Measurements from ENCODE around the gene YWHAB. TPM values are rescaled to one million over a fixed set of nuclear protein-coding genes. Genes with fewer than 3 reads are reported as not detected.
"Not testable (repeated sequence)": the region's sequence is repeated elsewhere in the genome, so short reads cannot be mapped to it uniquely, and the experiment has no call there.

YWHAB gene
- polyA plus RNA-seq, 4 donors: 216 to 245 (median 236) TPM

DNA sequence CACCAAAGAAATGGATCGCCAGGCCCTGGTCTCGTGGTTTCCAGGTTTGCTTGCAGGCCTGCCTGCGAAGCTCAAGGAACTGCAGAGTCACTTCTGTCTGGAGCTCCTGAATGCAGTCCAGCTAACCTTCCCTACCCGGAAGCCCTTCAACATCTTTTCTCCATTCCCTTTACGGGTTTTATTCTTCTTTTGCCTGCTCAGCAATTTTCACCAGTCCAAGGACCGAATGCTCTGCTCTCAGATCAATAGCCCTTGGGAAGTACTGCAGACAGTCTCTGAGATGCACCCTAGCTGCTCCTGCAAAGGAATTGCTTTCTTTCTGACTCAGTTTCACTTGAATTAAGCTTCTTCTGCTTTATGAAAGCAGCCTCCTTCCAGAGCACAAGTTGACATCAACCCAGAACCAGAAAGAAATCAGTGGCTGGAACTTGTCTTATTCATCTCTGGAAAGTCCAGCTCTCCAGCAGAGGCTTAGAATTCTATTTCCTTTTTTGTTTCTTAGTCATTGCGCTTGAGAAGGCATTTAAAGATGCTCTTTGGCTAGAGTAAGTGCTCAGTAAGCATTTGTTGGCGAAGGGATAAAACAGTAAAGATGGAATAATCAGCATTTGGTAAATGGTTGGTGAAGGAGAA lies 18.7 kb upstream of the YWHAB start:
- no peak for DNase-seq (ENCODE audit: low read depth in 4 of 4, low spot score in 3 of 4)

DNA sequence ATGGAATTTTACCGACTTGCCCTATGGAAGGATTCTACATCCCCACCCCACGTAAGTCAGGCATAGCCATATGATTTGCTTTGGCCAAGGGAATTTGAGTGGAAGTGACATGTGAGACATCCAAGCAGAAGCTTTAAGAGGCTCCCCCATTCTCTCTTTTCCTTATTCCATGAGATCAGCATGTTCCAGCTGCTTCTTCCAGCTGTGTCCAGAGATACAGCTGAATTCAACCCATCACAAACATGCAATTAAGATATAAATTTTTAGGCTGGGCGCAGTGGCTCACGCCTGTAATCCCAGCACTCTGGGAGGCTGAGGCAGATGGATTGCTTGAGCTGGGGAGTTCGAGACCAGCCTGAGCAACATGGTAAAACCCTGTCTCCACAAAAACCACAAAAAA lies 16.0 kb upstream of the YWHAB start:
- DNase-seq (ENCODE audit: low read depth in 4 of 4, low spot score in 3 of 4): no peak

- not testable (repeated sequence) for DNase-seq (ENCODE audit: low read depth in 4 of 4, low spot score in 3 of 4)
Measured at GRCh38 chr20:44882360-44882759, 3.1 kb upstream of the YWHAB start.

DNA sequence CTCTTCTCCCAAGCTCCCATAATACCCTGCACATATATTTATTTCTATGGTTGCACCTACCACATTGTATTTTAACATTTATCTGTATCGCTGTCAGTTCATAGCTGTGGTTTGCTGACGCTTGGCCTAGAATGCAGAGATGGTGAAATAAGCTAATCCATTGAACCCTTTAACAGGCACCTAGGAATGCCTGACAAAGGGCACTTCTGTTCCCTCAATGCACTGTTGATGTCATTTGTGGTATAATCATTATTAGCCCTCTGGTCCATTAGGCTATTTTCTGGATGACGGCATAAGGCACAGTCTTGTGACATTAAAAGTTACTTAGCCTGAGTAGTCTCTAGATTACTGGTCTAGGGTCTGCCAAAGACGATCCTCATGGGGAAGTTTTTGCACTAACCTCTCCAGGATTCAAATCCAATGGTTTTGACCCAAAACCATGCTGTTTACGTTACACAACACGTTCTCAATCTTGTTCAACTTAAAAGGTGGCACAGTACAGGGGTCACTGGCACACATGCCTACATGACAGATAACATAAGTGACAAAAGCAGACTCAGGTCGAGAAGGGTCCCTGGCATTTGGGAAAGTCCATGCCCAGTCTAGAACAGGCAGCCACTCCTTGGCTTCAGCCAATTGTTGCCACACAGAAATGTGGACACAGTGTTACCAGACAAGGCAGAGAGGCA lies 2.1 kb upstream of the YWHAB start:
- no peak for DNase-seq (ENCODE audit: low read depth in 4 of 4, low spot score in 3 of 4)

DNA sequence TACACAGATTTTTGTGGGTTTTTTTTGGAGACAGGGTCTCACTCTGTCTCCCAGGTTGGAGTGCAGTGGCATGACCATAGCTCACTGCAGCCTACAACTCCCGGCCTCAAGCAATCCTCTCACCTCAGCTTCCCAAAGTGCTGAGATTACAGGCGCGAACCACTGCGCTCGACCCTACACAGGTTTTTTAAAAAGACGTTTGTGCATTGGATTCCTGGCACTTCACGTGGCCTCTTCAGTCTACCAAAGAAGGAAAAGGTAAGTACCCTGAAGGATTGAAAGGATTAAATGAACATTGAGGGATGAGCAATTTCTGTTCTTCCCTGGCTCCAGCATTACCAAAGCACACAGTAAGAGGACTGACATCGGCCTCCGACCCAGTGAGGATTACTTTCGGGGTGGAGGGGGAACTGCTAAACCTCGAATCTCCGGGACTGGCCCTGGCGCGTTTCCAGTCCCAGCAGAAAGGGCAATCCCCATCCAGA lies 556 bp upstream of the YWHAB start:
- no peak for DNase-seq (ENCODE audit: low read depth in 4 of 4, low spot score in 3 of 4)

- DNase-seq (ENCODE audit: low read depth in 4 of 4, low spot score in 3 of 4): no peak
Measured at GRCh38 chr20:44886266-44886651, 754 bp downstream of the YWHAB start.

GRCh38 chr20:44886828-44887227 lies 1.3 kb downstream of the YWHAB start:
- DNase-seq (ENCODE audit: low read depth in 4 of 4, low spot score in 3 of 4): no peak

DNA sequence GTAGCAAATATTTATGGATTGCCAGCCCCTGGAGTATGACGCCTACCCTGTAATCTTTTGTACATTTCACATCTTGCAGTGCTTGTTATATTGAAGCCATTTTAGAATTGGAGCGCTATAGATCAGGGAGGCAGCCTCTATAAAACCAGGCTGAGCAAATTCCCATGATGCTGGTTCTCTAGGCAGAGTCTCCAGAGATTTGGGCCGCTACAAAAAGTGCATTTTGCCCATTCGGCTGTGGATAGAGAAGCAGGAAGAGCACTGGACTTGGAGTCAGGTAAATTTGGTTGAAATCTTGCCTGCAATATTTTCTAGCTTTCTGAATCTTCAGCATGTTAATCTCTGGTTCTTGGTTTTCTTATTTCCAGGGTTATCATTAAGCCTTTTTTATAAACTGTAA lies 2.0 kb downstream of the YWHAB start:
- no peak for DNase-seq (ENCODE audit: low read depth in 4 of 4, low spot score in 3 of 4)

- DNase-seq (ENCODE audit: low read depth in 4 of 4, low spot score in 3 of 4): no peak
Measured at GRCh38 chr20:44888226-44889103, 3.0 kb downstream of the YWHAB start.

DNA sequence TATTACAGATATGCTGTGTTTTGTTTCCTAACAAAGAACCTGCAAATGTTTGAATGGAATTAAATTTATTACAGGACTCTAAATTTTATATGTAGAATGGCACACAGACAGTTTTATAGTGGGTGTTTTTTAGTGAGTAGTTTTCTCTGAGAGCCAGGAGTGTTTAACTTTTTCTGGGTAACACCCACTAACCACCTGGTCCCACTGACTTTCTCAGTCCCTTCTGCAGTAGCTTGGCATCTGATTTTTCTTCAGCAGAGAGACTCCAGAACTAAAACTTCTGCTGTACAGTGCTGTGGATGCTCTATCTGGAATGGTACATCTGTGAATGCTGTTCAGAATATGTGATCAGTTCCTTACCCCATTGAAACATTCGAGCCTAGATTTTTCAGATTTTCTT lies 6.3 kb downstream of the YWHAB start:
- DNase-seq (ENCODE audit: low read depth in 4 of 4, low spot score in 3 of 4): no peak

GRCh38 chr20:44894959-44895358 lies 9.5 kb downstream of the YWHAB start:
- DNase-seq (ENCODE audit: low read depth in 4 of 4, low spot score in 3 of 4): no peak

GRCh38 chr20:44896583-44896982 lies 11.1 kb downstream of the YWHAB start:
- no peak for DNase-seq (ENCODE audit: low read depth in 4 of 4, low spot score in 3 of 4)

GRCh38 chr20:44897133-44897532 lies 11.6 kb downstream of the YWHAB start:
- no peak for DNase-seq (ENCODE audit: low read depth in 4 of 4, low spot score in 3 of 4)

GRCh38 chr20:44900231-44900854 lies 14.8 kb downstream of the YWHAB start:
- no peak for DNase-seq (ENCODE audit: low read depth in 4 of 4, low spot score in 3 of 4)

GRCh38 chr20:44901974-44902373 lies 16.5 kb downstream of the YWHAB start:
- DNase-seq (ENCODE audit: low read depth in 4 of 4, low spot score in 3 of 4): no peak

DNA sequence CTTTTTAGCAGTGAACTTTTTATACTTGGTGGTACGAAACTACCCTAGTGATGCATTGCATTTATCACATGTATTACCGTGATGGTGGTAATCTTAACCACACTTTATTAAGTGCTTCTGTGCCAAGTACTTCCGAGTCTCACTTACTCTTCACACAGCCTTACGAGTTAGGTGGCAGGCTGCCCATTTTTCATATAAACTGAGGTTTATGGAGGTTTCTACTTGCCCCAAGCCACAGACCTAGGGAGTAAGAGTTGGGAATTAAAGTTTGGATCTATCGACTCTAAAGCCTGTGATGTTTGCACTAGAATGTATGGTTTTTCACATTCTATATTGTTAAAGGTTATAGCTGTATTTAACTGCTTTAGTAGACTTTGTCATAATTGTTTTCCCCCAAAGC lies 18.9 kb downstream of the YWHAB start:
- DNase-seq (ENCODE audit: low read depth in 4 of 4, low spot score in 3 of 4): no peak

DNA sequence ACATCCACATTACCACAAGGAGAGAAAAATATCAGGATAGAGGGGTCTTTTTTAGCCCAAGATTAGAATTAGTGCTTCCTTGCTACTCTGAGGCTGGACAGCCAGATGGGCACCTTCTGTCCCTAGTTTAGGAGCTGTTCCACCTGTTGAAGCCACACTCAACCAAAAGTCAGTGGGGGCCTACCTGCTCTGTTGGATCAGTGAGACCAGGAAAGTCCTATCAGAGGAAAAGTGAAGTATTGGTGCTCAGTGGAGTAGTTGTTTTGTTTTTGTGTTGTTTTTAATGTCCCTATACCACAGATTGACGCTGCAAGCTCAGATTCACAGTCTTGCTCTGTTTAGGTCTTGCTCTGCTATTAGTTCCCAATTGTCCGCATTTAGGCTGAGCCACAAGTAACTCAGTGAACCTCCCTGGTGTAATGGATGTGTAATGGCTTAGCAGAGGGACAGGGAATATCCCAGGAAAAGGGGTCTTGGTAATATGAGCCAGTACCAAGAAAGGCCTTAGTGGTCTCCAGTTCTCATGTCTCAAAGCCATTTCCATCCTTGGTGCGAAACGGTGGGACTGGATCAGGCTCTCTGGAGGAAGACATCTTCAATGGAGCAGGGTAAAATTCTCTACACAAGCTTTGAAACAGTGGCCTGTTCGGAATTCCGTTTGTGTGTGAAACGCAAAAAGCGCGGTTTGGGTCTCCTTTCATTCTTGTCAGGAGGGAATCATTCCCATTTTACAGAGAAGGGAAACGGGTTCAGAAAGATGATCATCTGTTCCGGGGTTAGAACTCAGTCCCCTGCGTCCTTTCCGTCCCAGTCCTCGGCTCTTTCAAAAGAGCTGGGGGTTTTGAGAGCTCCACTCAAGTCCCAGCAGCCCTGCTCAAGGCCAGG lies 23.7 kb downstream of the YWHAB start:
- no peak for DNase-seq (ENCODE audit: low read depth in 4 of 4, low spot score in 3 of 4)

- peak in 1 of 4 donors; percentile 37 for DNase-seq (ENCODE audit: low read depth in 4 of 4, low spot score in 3 of 4)
Measured at GRCh38 chr20:44909872-44910689, 24.6 kb downstream of the YWHAB start, which contains the start of gene PABPC1L. PABPC1L (plus strand) TSS chr20:44910060; CDS start chr20:44910144, 84 bp downstream.

GRCh38 chr20:44910690-44911262 lies 25.3 kb downstream of the YWHAB start:
- DNase-seq (ENCODE audit: low read depth in 4 of 4, low spot score in 3 of 4): no peak
